Measurements from ENCODE around the gene PLAAT4.

The PLAAT4 gene

DNA sequence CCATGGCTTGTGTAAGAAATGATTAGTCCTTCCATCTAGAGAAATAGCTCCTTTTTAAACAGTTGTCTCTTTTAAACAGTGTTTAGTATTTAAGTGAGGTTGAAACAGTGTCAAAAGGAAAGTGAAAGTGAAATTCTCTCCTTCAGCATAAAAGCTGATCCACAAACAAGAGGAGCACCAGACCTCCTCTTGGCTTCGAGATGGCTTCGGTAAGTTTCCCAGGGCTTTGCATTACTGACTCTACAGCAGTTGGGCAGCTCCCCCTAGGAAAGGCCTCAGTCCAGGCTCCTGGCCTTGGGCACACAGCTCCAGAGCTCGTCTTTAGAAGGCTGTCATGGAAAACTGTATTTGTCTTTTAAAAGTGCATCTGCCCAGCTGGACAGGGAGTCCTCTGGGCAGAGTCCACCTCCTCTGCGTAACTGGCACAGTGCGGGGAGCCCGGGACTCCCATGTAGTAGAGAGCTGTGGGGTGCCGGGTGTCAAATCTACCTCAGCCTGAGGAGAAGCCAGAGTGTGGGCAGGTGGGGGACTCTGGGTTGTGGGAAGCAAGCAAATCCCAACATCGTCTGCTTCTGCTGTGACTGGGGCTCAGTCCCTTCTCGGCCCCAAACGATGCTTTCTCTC lies at the start of gene PLAAT4:
TSS of gene PLAAT4 (plus strand) at position 140 of the 624 bp plus-strand sequence. CDS start at position 201, 61 bp downstream.
- DNase-seq: peak; percentile 40

DNA sequence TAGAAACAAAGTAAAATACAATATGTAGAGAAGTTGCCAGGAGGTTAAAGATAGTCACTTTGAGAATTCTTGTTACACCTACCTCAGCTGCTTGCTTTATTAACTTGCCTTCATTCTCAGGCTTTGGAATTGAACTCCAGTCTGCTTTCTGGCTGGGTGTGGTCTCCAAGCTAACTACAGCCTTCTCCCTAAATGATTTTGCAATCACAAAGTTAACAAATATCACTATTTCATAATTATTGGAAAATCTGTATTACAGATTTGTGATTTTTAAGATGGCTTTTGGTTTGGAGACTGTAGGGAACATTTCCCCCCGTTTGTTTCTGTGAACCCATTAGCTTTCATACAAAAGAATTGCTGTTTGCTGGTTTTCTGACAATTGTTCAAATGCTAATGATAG lies 47.8 kb upstream of the PLAAT4 start:
- no peak for DNase-seq

GRCh38 chr11:63489879-63490278 lies 46.7 kb upstream of the PLAAT4 start:
- DNase-seq: no peak

- DNase-seq: no peak
Observed at GRCh38 chr11:63490551-63491239, 45.9 kb upstream of the PLAAT4 start, which contains the start of gene PLAAT5. PLAAT5 (minus strand) TSS chr11:63491167; CDS start chr11:63491034, 133 bp downstream.

- no peak for DNase-seq
Observed at GRCh38 chr11:63491240-63491587, 45.4 kb upstream of the PLAAT4 start.

GRCh38 chr11:63491636-63492372 lies 44.8 kb upstream of the PLAAT4 start:
- no peak for DNase-seq

DNA sequence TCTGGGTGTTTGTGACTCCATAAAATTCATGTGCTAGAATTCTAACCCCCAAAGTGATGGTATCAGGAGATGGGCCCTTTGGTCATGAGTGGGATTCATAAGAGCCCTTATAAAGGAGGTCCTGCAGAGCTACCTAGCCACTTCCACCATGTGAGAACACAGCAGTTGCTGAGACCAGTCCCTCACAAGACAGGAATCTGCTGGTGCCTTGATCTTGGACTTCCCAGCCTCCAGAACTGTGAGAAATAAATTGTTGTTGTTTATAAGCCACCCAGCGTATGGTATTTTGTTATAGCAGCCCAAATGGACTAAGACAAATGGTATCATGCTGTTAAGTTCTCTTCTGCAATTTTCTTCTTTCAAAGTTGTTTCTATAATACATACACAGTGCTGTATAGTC lies 44.2 kb upstream of the PLAAT4 start:
- DNase-seq: no peak

DNA sequence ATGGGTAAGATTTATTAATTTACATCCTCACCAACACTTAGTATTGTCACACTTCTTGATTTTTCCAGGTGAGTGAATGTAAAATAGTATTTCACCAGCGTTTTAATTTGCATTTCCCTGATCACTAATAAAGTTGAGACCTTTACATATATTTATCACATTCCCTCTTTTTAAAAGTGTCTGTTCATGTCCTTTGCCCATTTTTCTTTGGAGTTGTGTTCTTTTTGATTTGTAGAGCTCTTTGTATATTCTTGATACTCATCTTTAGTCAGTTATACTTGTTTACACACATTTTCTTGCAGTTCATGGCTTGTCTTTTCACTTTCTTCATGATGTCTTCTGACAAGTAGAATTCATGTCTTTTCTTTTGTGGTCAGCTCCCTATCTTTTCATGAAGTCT lies 43.5 kb upstream of the PLAAT4 start:
- DNase-seq: no peak

GRCh38 chr11:63494975-63495374 lies 41.6 kb upstream of the PLAAT4 start:
- DNase-seq: no peak

GRCh38 chr11:63499874-63500273 lies 36.7 kb upstream of the PLAAT4 start:
- no peak for DNase-seq

- no peak for DNase-seq
Observed at GRCh38 chr11:63501236-63501635, 35.4 kb upstream of the PLAAT4 start.

DNA sequence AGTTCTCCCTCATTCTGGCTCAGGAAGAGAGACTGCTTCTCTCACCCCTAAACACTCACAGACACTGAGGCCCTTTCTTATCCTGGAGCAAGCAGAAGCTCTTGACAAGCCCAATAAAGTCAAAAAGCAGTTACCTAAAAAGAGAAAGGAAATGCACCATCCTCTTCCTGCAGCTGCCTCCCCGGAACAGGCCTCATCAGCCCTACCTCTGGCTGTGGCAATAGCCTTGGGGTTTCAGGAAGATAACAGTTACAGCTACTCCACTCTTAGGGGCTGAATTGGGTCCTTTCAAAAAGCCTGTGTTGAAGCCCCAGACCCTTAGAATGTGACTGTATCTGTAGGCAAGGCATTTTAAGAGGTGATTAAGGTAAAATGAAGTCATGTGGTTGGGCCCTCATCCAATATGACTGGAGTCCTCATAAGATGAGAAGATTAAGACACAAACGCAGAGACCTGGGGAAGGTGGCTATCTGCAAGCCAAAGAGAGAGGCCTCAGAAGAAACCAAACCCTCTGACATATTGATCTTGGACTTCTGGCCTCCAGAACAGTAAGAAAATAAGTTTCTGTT lies 34.3 kb upstream of the PLAAT4 start:
- DNase-seq: no peak

DNA sequence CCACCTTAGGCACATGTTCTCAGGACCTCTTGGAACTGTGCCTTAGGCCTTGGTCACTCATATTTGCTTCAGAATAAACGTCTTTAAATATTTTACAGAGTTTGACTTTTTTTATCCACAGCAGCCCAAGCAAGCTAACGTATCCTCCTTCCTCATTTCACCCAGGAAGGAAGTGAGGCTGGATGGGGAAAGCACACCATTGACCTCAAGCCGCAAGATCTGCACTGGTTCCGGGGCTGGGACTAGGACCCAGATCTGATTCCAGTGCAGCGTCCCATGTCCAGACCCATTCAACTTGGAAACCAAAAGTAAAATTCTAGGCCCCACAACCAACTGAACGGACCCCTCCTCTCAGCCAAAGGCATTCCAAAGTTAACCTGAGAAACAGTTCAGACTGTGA lies 33.1 kb upstream of the PLAAT4 start:
- no peak for DNase-seq

DNA sequence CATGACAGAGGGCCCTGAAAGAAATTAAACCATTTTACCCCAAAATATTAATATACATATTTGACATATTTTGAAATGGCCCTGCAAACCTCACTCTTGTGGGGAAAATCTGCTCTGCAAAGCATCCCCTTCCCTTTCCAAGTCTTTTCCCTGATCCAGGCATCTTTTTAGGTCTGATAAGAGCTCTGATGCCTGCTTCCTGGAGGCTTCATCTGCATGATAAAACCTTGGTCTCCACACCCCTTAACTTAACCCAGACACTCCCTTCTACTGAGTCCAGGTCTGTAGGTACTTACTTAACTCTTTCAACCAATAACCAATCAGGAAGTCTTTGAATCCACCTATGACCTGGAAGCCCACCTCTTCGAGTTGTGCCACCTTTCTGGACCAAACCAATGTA lies 32.6 kb upstream of the PLAAT4 start:
- DNase-seq: no peak

GRCh38 chr11:63504933-63505586 lies 31.5 kb upstream of the PLAAT4 start:
- no peak for DNase-seq

- no peak for DNase-seq
Observed at GRCh38 chr11:63505857-63506528, 30.6 kb upstream of the PLAAT4 start, which contains the start of gene LGALS12. LGALS12 (plus strand) TSS chr11:63506084; CDS start chr11:63506459, 375 bp downstream.

DNA sequence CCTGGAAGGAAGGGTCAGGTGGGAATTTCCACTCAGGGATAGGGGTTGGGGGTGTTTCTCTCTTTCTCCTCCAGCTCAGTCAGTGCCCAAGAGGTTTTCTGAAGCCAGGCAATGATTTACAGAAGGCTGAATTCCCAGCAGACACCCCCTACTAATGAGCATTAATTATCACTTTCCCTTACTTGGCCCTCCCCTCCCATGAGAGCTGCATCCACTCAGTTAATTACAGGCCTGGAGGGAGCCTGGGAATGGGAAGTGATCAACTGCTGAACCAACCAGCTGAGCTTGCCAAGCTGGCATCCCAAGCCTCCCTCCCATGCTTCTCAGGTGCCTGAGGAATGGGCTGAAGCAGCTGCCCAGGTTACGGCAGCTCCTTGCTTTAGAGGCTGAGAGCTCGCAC lies 29.7 kb upstream of the PLAAT4 start:
- DNase-seq: no peak

- no peak for DNase-seq
Observed at GRCh38 chr11:63507511-63507910, 29.1 kb upstream of the PLAAT4 start.

- DNase-seq: no peak
Observed at GRCh38 chr11:63508009-63508408, 28.6 kb upstream of the PLAAT4 start.

GRCh38 chr11:63508745-63509144 lies 27.9 kb upstream of the PLAAT4 start:
- no peak for DNase-seq

GRCh38 chr11:63510360-63511047 lies 26.1 kb upstream of the PLAAT4 start:
- DNase-seq: peak; percentile 48
